K562 (cell line): ENCODE results near the gene WBP1. TPM values are rescaled to one million over a fixed set of nuclear protein-coding genes. Genes with fewer than 3 reads are reported as not detected.

Experiments used
- ARHGAP35 ChIP-seq: fragments of 450-650 bp; IDR thresholded peaks from 2 replicates; pipeline ENCODE4 v1.6.1; 2018; ENCODE audit not compliant: partially characterized antibody
- BHLHE40 ChIP-seq: IDR thresholded peaks from 2 replicates; pipeline ENCODE4 v1.6.1; 2011; ENCODE audit warnings: low read length, improper control_type of control experiment
- DIDO1 ChIP-seq: fragments of 450-650 bp; IDR thresholded peaks from 2 replicates; pipeline ENCODE4 v1.6.1; 2016; ENCODE audit warnings: low read depth, missing biosample characterization, missing genetic modification characterization
- E2F3 ChIP-seq: fragments of 250-450 bp; sonication (Bioruptor Pico); IDR thresholded peaks from 2 replicates; pipeline ENCODE4 v1.4.0; 2020; ENCODE audit warnings: mild to moderate bottlenecking
- GTF2E2 ChIP-seq: fragments of 200-800 bp; sonication (Bioruptor generic); IDR thresholded peaks from 2 replicates; pipeline ENCODE4 v1.6.1; 2016; ENCODE audit warnings: missing genetic modification characterization, missing compliant biosample characterization
- HES1 ChIP-seq: fragments of 450-650 bp; IDR thresholded peaks from 2 replicates; pipeline ENCODE4 v1.6.1; 2016; ENCODE audit warnings: low read depth, mild to moderate bottlenecking, moderate library complexity
- MITF ChIP-seq: IDR thresholded peaks from 2 replicates; pipeline ENCODE4 v1.6.1; 2014; ENCODE audit warnings: antibody characterized with exemption
- NKRF ChIP-seq: fragments of 450-650 bp; IDR thresholded peaks from 2 replicates; pipeline ENCODE4 v1.6.1; 2016; ENCODE audit warnings: borderline replicate concordance
- NR3C1 ChIP-seq: sonication (generic); formaldehyde crosslinking; IDR thresholded peaks from 2 replicates; pipeline ENCODE4 v1.8.1; 2022; ENCODE audit warnings: missing genetic modification reagents
- RFX7 ChIP-seq: fragments of 250-450 bp; sonication (Bioruptor Pico); IDR thresholded peaks from 2 replicates; pipeline ENCODE4 v1.5.1; 2021; ENCODE audit warnings: mild to moderate bottlenecking
- RUNX1 ChIP-seq: sonication (generic); IDR thresholded peaks from 2 replicates; pipeline ENCODE4 v1.6.1; 2016; ENCODE audit warnings: antibody characterized with exemption, low read depth
- SNIP1 ChIP-seq: fragments of 450-650 bp; IDR thresholded peaks from 2 replicates; pipeline ENCODE4 v1.7.1; 2017; ENCODE audit warnings: low read depth, mild to moderate bottlenecking
- SUPT5H ChIP-seq: fragments of 450-650 bp; IDR thresholded peaks from 2 replicates; pipeline ENCODE4 v1.6.1; 2016
- TBP ChIP-seq: optimal IDR thresholded peaks from 2 replicates; pipeline ENCODE3; 2011; ENCODE audit warnings: low read depth, low read length, improper control_type of control experiment
- TCF7L2 ChIP-seq: fragments of 150-350 bp; IDR thresholded peaks from 2 replicates; pipeline ENCODE4 v1.6.1; 2016; ENCODE audit warnings: low read depth, mild to moderate bottlenecking, low read length, moderate library complexity
- UBTF ChIP-seq, 2 experiments: IDR thresholded peaks; 2 replicates each; pipeline ENCODE4 v1.6.1; 2012; ENCODE audit warnings: improper control_type of control experiment in 2 of 2, low read depth in 2 of 2, low read length in 2 of 2, borderline replicate concordance in 1 of 2
- ZNF398 ChIP-seq: fragments of 250-450 bp; sonication (Bioruptor Pico); IDR thresholded peaks from 2 replicates; pipeline ENCODE4 v1.8.0; 2021; ENCODE audit warnings: moderate library complexity, mild to moderate bottlenecking, inconsistent platforms
- polyA plus RNA-seq, 8 experiments: library from polyadenylated mRNA; depleted of rRNA in 4 of 8; stranded (reverse) in 5 of 8; unstranded in 3 of 8; fragments of >200 nt; fragmentation: Nextera tagmentation in 2 of 8; fragmentation: Illumina TruSeq in 1 of 8; extraction: Ambion mirVana in 2 of 8; extraction: Trizol in 1 of 8; gene quantifications; 2 replicates each; pipeline versions ENCODE4 v1.2.1 to v1.2.3, GENCODE V29; 2011 to 2014; ENCODE audit warnings: inconsistent platforms in 1 of 8, missing spikeins in 1 of 8
- total RNA-seq, 7 experiments: library from RNA; depleted of rRNA in 6 of 7; stranded (reverse); fragments of >200 nt in 6 of 7; fragmentation: Illumina TruSeq in 2 of 7; extraction: Trizol in 2 of 7; gene quantifications; 2 replicates each; pipeline versions ENCODE4 v1.2.1 to v1.2.3, GENCODE V29; 2011 to 2021; ENCODE audit warnings: low replicate concordance in 1 of 7

Gene WBP1
- total and polyA plus RNA-seq, 9 of the 15 experiments (the other 6 are each of a cell fraction or from before 2014, with no cell fraction given), result 1.9 to 27.7 (median 14.2) TPM

- TF ChIP-seq HES1 (peak; percentile 46; the same call in 1 of the 2 replicates), NKRF (no peak), E2F3 (no peak), TCF7L2 (0 out of 2 replicates have a peak, but pooled peaks have one; percentile 7), DIDO1 (tag) (no peak), TBP (peak; percentile 77), MITF (peak; percentile 91), SUPT5H (peak; percentile 81), RFX7 (CRISPR knock-in tag) (no peak), GTF2E2 (tag) (peak; percentile 88), ARHGAP35 (no peak), BHLHE40 (peak; percentile 99), ZNF398 (CRISPR knock-in tag) (no peak), NR3C1 (CRISPR knock-in tag) (no peak), SNIP1 (no peak), RUNX1 (no peak), UBTF (IDR thresholded peaks at IDR 0.05; ENCODE audit: borderline replicate concordance in 1 of 2, low read depth in 2 of 2, low read length in 2 of 2) (peak; percentile 82 to 97; a peak in 3 of 4 replicates)
Measured at GRCh38 chr2:74502720-74503505, 44.7 kb downstream of the WBP1 start (continued).
